SK-MEL-5 (cell line): ENCODE measurements around the gene ZNF382. TPM values are rescaled to one million over a fixed set of nuclear protein-coding genes. Genes with fewer than 3 reads are reported as not detected.
"Not testable (repeated sequence)": the region's sequence is repeated elsewhere in the genome, so short reads cannot be mapped to it uniquely, and the experiment has no call there.

Source experiments
- DNase-seq: peaks from one replicate; pipeline ENCODE4 v3.0.0-alpha.2; 2016; ENCODE audit warnings: low read depth, low spot score
- in situ Hi-C: cut with HindIII; loops from 2 replicates; pipeline ENCODE4 v1.10.0; 2016; ENCODE audit warnings: low sequenced_read_pairs, high pct_unique_total_duplicates, low pct_unique_long_range_greater_than_20kb
- polyA plus RNA-seq, 2 experiments: library from polyadenylated mRNA; depleted of rRNA; stranded (reverse); fragments of >200 nt; gene quantifications; 2 replicates each; pipeline ENCODE4 v1.2.3, GENCODE V29; 2015
- total RNA-seq: library from RNA; depleted of rRNA; stranded (reverse); fragments of >200 nt; shearing (Covaris generic); gene quantifications from 2 replicates; pipeline ENCODE4 v1.2.3, GENCODE V29; 2014; rRNA removed

Gene ZNF382
- 6.8 and 9.9 TPM in 2 replicates for total RNA-seq
- 3.4 and 4.5 TPM in 2 replicates for polyA plus RNA-seq (2015; cell fraction: cytosol; rRNA removed)
- polyA plus RNA-seq (2015; cell fraction: nucleus; rRNA removed), result 30.6 and 39.8 TPM in 2 replicates

DNA sequence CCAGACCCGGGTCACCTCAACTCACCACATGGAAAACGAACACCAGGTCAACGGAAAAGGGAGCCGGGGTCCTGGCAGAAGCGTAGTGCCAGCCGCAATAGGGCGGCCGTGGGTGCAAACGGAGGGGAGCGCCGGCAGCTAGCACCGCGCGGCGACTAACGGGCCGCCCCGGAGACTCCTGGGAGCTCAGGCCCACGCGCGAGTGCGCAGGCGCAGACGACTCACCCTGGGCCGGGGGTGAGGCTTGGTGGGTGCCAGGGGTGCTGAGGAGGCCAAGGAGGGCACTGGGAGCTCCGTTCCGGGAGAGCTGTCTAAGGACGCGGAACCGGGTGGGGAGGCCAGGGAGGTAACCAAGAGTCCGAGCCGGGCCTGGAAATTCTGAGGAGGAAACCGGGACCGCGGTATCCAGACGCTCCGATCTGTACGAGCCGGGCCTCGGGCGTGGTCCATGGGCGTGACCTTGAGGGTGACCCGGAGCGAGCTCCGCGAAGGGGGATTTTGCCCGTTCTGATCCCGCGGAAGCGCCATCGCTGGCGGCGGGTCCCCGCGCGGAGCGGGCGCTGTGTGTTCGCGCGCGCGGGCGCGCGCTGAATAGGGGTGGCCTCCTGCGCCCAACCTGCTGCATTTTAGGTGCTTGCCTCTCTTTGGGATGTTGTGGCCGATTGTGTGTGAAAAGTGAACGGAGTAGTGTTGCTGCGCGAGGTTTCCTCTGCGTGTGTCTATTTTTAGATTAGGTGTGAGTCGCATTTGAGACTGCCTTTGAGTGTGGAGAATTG, at the start of gene ZNF382:
Gene ZNF382, plus strand, starts transcription at position 213 of the 776 bp plus-strand sequence. CDS start 4,602 bp downstream, outside the sequence.
- DNase-seq, result peak; percentile 57
- in situ Hi-C loops, result no loop called here

DNA sequence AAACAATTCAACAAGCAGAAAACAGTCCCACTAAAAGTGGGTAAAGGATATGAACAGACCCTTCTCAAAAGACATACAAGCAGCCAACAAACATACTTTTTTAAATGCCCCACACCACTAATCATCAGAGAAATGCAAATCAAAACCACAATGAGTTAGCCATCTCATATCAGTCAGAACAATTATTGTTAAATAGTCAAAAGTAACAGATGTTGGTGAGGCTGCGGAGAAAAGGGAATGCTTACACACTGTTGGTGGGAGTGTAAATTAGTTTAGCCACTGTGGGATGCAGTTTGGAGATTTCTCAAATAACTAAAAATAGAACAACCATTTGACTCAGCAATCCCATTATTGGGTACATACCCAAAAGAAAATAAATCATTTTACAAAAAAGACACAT, 40.7 kb upstream of the ZNF382 start:
- in situ Hi-C loops, result no loop called here
- DNase-seq, result no peak

DNA sequence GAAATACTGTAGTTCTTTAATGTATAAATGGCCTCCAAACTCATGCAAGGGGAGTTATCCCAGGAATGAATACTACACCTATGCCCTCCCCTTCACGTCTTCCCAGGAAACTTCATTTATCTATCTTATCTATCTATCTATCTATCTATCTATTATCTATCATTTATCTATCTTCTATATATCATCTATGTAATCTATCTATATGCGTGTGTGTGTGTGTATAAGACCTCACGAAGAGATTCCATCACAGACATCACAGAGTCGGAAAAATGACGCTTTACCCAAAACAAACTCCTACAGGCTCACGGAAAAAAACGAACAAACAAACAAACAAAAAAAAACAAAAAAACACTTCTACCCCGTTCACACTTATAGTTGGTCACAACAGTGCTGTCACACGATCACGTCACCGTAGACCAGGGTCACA, 32.5 kb upstream of the ZNF382 start:
- in situ Hi-C loops, result no loop called here
- no peak for DNase-seq

DNA sequence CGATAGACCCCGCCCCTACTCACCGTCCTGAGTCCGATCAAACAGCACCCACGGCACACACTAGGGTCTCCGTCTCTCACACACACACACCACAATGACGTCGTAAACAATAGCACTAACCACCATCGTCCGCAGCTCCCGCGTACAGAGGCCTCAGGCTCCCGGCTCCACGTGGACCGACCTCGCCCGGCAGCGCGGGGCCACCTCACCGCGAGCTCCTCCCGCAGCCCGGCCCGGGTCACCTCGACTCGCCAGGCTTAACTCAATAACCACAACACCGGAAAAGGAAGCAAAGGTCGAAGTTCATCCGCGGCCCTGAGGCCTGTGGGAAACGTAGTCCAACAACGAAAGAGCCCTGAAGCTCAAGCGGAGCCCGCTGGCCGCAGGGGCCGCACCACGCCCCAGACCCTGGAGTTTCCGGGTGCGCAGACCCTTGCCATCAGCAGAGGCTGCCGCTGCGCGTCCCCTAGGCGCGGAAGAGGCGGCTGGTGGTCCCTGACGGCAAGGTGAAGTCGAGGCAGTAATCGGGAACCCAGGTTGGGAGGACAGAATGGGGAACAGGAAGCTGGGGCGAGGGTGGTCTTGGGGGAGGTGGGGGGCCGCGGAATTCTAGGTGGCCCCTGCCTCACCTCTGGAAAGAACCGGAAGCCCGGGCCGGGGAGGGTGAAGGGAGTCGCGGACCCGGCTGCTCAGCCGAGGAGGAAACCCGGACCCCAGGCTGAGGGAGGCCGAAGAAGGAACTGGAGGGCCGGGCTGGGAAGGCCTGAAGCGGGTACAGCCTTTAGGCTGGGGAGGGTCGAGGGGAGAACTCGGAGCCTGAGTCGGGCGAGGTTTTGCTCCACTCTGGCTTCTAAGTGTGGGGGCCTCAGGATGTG, 31.9 kb upstream of the ZNF382 start, which contains the start of gene ZNF529:
Gene ZNF529, minus strand, starts transcription at position 273 of the 875 bp plus-strand sequence. CDS start 946 bp downstream, outside the sequence.
- in situ Hi-C loops, result no loop called here
- peak; percentile 89 for DNase-seq

DNA sequence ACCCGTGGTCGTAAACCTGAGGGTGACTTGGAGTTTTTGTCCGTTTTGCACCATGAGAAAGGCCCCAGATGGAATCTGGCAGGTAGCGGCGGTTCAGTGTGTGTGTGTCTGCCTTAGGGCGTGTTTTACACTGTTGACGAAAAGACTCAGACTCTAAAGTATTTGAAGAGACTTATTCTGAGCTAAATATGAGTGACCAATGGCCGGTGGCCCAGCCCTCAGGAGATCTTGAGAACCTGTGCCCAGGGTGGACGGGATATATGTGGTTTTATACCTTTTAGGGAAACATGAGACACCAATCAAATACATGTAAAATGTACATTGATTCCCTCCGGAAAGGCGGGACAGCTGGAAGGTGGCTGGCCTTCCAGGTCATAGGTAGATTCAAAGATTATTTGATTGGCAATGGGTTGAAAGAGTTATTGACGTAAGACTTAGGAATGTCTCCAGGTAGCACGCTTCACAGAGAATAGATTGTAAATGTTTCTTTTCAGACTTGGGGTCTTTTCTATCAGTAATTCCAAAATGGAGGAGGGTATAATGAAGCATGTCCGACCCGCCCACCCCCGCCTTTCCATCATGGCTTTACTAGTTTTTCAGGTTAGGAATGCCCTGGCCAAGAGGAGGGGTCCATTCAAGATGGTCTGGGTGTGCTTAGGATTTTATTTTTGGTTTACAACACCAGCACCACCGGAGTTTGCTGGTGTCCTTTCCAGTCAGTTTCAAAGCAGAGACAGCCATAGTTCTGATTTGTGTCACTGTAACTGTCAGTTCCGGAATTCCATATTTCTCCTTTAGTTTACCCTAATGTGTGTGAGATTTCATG, 31.0 kb upstream of the ZNF382 start:
- DNase-seq, result no peak
- in situ Hi-C loops, result no loop called here

DNA sequence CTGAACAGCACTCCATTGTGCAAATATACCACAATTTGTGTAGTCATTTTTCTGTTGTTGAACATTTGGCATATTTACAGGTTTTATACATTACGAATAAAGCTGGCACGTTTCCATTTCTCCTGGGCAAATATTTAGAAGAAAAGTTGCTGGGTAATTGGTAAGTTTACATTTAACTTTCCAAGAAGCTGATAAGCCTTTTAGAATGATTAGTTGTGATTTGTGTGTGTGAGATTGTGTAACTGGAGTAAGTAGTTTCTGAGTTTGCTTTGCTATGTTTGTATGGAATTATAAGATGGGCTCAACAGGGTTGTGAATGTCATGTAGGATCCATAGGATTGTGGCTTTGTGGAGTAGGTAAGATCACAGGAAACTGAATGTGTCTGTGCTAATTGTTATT, 30.4 kb upstream of the ZNF382 start:
- in situ Hi-C loops, result no loop called here
- DNase-seq, result no peak

DNA sequence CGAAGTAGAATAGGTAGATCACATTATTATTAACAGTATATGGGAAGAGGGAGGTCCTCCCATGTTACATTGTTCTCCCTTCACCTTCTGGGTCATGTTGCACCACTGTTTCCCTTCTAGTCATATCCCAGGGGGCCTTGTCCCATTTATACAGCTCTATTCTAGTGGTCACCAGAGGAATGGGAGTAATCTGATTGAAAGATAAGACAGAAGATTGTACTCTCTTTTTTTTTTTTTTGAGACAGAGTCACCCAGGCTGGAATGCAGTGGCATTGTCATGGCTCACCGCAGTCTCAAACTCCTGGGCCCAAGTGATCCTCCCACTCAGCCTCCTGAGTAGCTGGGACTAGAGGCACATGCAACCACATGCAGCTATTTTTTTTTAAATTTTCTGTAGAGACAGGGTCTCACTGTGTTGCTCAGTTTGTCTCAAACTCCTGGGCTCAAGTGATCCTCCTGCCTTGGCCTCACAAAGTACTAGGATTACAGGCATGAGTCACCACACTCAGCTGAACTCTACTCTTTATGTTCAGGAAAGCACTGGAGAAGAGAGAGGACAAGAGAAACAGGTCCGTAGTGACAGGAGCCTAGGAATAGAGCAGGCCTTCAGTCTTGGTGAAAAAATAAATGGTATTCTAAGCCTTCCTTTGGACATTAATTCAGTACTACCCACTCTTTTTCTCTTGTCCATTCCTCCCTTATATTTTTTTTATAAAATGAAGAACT, 27.7 kb upstream of the ZNF382 start:
- no peak for DNase-seq
- in situ Hi-C loops, result no loop called here

DNA sequence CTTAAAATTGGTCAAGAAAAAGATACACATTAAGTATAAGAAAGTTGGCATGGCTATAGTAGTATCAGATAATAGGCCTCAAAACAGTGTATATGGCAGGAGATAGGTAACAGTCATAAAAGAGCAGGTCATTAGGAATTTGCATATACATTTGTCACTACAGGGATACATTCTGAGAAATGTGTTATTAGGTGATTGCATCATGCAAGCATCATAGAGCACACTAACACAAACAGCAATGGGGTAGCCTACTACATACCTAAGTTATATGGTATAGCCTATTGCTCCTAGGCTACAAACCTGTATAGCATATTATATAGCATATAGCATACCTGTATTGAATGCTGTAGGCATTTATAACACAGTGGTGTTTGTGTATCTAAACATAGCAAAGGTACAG, 25.9 kb upstream of the ZNF382 start:
- in situ Hi-C loops, result no loop called here
- DNase-seq, result no peak

DNA sequence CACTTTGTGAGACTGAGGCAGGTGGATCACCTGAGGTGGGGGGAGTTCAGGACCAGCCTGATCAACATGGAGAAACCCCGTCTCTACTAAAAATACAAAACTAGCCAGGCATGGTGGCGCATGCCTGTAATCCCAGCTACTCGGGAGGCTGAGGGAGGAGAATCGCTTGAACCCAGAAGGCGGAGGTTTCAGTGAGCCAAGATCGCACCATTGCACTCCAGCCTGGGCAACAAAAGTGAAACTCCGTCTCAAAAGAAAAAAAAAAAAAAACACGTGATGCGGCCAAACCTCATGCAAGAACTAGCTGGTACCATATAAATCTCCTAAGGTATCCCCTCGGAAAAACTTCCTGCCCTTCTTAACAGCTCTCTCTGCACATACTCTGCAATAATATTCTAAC, 2.4 kb upstream of the ZNF382 start:
- in situ Hi-C loops, DNase-seq: not testable (repeated sequence)

DNA sequence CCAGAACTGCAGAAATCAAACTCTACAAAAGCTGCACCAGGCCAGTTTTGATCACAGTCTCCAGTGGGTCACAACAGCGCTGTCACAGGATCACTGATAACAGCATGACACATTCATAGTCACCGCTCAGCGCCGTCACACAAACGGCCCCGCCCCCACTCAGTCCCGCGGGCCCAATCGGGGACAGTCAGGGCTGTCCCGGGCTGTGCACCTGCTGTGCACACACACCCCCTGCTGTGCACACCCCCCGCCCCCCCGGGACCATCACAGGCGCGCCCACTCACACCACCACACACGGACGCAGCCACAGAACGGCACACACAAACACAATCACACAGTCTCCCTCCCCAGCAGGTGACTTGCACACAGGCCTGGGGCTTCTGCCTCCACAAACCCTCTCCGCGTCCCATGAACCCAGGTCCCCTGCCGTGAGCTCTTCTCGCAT, 435 bp upstream of the ZNF382 start:
- in situ Hi-C loops, result no loop called here
- DNase-seq, result peak; percentile 3

DNA sequence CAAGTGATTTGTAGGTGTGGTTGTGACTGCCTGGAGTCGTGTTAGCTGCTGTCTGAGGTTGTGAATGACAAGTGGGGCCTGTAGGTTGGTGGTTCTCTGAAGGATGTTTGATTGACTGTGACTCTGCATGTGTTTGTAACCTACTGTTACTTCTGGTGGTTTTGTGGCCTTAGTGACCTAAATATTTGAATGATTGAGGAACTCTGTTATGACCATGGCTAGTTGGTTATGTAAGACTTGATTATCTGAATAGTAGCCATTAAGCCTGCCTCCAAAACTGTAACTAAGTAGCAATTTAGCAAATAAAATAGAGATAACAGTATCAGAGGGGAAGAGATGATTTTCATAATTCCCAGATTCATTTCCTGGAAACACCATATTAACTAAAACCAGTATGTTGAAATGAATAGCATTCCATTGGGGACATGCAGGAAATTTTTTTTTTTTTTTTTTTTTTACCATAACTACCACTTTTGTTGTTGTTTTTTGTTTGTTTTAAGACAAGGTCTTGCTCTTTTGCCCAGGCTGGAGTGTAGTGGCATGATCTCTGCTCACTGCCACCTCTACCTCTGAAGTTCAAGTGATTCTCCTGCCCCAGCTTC, 865 bp downstream of the ZNF382 start:
- in situ Hi-C loops, result no loop called here
- no peak for DNase-seq

DNA sequence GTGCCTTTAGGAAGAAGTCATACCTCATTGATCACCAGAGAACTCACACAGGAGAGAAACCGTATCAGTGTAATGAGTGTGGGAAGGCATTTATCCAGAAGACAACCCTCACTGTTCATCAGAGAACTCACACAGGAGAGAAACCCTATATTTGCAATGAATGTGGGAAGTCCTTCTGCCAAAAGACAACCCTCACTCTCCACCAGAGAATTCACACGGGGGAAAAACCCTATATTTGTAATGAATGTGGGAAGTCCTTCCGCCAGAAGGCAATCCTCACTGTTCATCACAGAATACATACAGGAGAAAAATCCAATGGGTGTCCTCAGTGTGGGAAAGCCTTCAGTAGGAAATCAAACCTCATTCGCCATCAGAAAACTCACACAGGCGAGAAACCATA, 21.9 kb downstream of the ZNF382 start:
- no peak for DNase-seq
- in situ Hi-C loops, result no loop called here

DNA sequence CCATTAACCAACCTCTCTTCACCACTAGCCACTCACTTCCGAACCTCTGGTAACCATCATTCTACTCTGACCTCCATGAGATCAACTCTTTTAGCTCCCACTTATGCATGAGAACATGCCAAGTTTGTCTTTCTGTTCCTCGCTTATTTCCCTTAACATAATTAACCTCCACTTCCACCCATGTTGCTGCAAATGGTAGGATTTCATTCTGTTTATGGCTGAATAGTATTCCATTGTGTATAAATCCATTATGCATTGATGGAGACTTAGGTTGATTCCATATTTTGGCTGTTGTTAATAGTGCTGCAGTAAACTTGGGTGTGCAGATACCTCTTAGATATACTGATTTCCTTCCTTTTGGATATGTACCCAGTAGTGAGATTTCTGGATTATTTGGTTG, 30.2 kb downstream of the ZNF382 start:
- in situ Hi-C loops, result no loop called here

DNA sequence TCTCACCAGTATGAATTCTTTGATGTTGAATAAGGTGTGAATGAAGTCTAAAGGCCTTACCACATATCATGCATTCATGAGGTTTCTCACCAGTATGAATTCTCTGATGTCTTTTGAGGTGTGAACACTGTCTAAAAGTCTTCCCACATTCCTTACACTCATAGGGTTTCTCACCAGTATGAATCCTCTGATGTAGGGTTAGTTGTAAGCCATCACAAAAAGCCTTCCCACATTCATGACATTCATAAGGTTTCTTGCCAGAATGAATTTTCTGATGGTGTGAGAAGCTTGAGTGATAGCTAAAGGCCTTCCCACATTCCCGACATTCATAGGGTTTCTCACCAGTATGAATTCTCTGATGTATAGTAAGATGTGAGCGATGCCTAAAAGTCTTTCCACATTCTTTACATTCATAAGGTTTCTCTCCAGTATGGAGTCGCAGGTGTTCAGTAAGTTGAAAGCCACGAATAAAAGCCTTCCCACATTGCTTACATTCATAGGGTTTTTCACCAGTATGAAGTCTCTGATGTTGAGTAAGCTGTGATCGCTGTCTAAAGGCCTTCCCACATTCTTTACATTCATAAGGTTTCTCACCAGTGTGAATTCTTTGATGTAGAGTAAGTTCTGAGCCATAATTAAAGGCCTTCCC, 33.9 kb downstream of the ZNF382 start:
- in situ Hi-C loops, result no loop called here
- DNase-seq, result no peak

More for the DNA sequence above, 30.2 kb downstream of the ZNF382 start:
- DNase-seq, result no peak

DNA sequence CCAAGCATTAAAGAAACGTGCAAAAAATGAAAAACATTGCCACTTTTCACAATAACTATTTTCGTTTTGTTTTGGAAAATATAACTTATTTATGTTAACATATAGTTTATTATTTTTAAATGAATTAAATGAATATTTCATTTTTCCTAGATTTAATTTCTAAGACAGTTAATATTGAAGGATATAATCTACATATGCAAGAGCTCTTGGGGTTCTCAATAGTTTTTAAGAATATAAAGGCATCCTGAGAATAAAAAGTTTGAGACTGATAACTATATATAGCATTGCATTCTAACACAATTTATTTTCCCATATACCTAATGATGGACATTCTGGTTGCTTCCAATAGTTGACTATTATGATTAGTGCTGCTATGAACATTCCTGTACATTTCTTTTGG, 41.6 kb downstream of the ZNF382 start:
- no peak for DNase-seq
- in situ Hi-C loops, result no loop called here

DNA sequence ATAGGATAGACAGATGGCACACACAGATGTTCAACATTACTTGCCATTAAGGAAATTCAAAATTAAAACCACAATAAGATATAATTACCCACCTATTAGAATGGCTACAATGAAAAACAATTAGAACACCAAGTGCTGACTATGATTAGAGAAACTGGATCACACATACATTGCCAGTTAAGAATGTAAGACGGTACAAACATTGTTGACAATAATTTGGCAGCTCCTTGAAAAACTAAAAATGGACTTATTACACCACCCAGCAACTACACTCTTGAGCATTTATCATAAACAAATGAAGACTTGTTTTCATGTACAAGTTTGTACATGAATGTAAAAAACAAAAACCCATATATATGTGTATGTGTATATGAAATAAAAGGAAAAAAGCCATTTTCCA, 47.8 kb downstream of the ZNF382 start:
- in situ Hi-C loops, result no loop called here
- no peak for DNase-seq
